GM13976 (cell line): ENCODE data around the gene EXOC4.

Experiments
- DNase-seq: peaks from one replicate; pipeline ENCODE4 v3.0.0; 2012; ENCODE audit warnings: low spot score
- in situ Hi-C: fragments of 300-500 bp; cut with MboI; formaldehyde crosslinking; loops from one replicate; pipeline ENCODE4 v1.12.0; 2022; ENCODE audit warnings: low sequenced_read_pairs, mixed read lengths, inconsistent platforms; ENCODE audit not compliant: unreplicated experiment
- TF ChIP-seq, protein P1 (sequence below): IDR thresholded peaks from 2 replicates; pipeline ENCODE4 v1.5.1; 2012; ENCODE audit warnings: borderline replicate concordance, mild to moderate bottlenecking; ENCODE audit not compliant: insufficient read depth; ENCODE audit errors: extremely low read depth, missing control alignments, control extremely low read depth

Gene EXOC4

DNA sequence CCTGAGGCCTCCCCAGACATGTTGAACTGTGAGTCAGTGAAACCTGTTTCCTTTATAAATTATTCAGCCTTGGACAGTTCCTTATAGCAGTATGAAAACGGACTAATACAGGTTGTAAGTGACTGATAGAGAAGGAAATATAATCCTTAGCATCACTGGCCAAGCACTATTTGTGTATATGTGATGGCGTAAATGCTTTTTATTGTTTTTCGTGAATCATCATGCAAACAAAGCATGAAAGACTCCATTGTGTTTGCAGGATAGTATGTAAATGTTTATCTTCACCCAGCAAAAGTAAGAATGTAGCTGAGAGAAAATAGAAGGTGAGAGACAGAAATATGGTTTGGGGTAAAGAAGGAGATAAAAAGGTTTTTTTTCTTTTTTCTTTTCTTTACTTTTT lies 781.8 kb downstream of the EXOC4 start:
- TF ChIP-seq, protein P1, sequence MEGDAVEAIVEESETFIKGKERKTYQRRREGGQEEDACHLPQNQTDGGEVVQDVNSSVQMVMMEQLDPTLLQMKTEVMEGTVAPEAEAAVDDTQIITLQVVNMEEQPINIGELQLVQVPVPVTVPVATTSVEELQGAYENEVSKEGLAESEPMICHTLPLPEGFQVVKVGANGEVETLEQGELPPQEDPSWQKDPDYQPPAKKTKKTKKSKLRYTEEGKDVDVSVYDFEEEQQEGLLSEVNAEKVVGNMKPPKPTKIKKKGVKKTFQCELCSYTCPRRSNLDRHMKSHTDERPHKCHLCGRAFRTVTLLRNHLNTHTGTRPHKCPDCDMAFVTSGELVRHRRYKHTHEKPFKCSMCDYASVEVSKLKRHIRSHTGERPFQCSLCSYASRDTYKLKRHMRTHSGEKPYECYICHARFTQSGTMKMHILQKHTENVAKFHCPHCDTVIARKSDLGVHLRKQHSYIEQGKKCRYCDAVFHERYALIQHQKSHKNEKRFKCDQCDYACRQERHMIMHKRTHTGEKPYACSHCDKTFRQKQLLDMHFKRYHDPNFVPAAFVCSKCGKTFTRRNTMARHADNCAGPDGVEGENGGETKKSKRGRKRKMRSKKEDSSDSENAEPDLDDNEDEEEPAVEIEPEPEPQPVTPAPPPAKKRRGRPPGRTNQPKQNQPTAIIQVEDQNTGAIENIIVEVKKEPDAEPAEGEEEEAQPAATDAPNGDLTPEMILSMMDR: no peak
- in situ Hi-C loops: no loop called here
- no peak for DNase-seq

DNA sequence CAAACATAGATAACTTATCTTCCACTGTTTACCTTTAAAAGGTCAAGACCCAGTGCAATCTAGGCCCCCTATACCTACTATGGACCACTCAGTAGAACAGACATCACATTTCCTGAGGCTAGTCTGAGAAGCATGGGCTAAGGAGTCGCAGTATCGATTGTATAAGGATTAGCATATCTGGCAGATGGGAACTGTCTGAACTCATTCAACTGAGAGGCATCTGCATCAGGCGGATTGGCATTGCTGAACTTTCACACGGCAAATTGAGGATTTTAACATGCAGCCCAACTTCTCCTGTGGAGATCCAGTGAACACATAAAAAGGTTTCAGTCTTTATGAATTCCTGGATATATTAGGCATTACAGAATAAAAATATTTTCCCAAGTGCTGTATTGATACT lies 785.1 kb downstream of the EXOC4 start:
- TF ChIP-seq, protein P1: no peak
- in situ Hi-C loops: no loop called here
- DNase-seq: no peak

DNA sequence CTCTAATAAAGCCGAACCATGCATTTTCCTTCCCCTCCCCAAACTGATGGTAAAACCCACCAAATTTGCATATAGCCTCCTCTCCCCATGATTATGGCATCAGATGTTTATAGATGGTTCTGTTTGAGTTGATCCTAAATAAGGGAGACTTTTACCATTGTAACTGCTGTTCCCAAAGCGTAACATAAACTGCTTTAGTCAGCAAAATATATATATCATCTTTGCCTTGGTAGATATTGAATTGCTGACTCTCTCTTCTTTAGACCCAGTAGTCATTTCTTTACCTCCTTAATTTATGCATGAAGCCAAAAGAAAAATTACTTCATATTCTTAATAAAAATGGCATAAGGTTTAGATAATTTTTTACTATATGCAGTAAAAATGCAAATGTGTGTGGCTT lies 788.1 kb downstream of the EXOC4 start:
- TF ChIP-seq, protein P1: no peak
- DNase-seq: no peak
- in situ Hi-C loops: no loop called here

DNA sequence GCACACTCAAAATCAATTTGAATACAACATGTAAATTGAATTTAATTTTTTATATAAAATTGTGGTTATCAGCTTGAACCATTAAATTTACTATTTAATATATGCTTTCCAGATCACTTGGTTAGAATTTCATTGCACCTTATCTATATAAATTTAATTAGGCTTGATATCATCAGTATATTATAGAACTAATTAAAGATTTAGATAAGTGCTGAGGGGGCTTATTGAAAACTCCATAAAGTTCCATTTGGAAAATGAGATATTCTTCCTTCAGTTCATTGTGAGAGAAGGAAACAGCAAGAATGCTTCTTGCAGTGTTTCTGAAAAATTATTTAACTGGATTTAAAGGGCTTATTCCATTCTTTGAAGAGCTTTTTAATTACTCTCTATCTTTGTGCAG lies 788.6 kb downstream of the EXOC4 start:
- TF ChIP-seq, protein P1: no peak
- in situ Hi-C loops: no loop called here
- no peak for DNase-seq

DNA sequence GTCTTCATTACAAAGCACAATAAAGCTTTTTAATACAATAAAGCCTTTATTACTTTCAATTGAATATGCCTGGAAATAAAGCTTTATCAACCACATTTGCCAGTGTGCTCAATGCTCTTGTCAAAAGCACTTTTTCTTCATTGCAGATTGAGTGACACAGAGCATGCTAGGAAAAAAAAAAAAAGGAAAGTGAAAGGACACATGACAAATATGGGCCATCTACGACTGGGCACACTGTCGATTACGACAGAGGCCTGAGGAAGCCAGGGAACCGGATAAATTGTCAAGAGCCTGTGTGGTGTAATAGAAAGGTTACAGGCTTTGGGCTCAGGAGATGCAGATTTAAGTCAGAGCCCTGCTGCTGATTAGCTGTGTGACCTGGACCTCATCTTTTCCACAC lies 789.4 kb downstream of the EXOC4 start:
- in situ Hi-C loops: no loop called here
- DNase-seq: no peak
- TF ChIP-seq, protein P1: no peak

DNA sequence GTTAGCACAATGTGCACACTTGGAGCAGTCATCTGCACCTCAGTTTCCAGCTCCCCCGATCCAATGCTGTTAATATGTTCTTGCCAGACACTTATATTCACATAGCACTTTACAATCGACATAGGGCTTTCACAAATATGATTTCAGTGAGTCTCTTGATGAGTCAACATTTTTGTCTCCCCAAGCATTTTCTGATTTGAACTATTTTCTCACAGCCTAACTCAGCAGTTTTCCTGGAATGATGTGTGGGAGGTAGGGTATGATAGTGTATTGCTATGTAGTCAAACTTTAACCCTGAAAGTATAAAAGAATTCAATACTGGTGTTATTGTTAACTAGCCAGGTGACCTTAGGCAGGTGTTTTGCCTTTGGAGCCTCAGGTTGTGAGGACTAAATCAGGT lies 791.8 kb downstream of the EXOC4 start:
- in situ Hi-C loops: no loop called here
- DNase-seq: no peak
- TF ChIP-seq, protein P1: no peak

DNA sequence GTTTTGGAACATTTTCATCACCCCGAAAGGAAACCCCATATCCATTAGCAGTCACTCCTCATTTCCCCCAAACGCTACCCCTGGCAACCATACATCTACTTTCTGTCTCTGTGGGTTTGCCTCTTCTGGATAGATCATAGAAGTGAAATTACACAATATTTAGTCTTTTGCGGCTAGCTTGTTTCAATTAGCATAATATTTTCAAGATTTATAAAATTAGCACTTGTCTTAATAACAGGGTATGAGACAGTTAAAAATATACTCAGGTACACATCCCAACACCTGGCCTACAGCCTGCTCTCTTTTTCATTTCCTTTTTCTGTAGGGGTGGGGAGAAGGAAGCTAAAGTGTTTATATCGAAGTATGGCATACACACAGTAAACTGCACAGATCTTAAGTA lies 792.8 kb downstream of the EXOC4 start:
- no peak for DNase-seq
- in situ Hi-C loops: no loop called here
- TF ChIP-seq, protein P1: no peak
